Right lobe of liver (tissue), 6 donors: ENCODE measurements around the gene TNFRSF11A. TPM values are rescaled to one million over a fixed set of nuclear protein-coding genes. Genes with fewer than 3 reads are reported as not detected.

ENCODE experiments used
- ATAC-seq, 4 donors: fragments of 200-7000 bp; cut with Tn5 transposase; one replicate each; pipeline ENCODE4 v1.9.1; 2020; ENCODE audit warnings: mild to moderate bottlenecking in 4 of 4, moderate library complexity in 4 of 4
- DNase-seq, 3 donors: peaks; one replicate each; pipeline ENCODE4 v3.0.0-alpha.2; 2020
- H3K27ac ChIP-seq, 3 donors: fragments of 200-600 bp; one replicate each; pipeline ENCODE4 v1.8.0; 2022
- H3K27me3 ChIP-seq, 2 donors: fragments of 200-600 bp; one replicate each; pipeline ENCODE4 v1.8.0; 2022
- H3K36me3 ChIP-seq, 4 donors: fragments of 200-600 bp; sonication (generic) in 1 of 4; one replicate each; pipeline versions ENCODE4 v1.5.1 to v1.8.0; 2017 to 2022; ENCODE audit warnings: control low read depth in 1 of 4
- H3K4me1 ChIP-seq, 4 donors: fragments of 200-600 bp; sonication (generic) in 1 of 4; one replicate each; pipeline versions ENCODE4 v1.5.1 to v1.8.0; 2017 to 2022; ENCODE audit warnings: control low read depth in 1 of 4
- H3K4me3 ChIP-seq, 3 donors: fragments of 200-600 bp; one replicate each; pipeline ENCODE4 v1.8.0; 2022
- H3K9me3 ChIP-seq, 4 donors: fragments of 200-600 bp; sonication (generic) in 1 of 4; one replicate each; pipeline versions ENCODE4 v1.5.1 to v1.8.0; 2017 to 2022; ENCODE audit warnings: control low read depth in 1 of 4
- POLR2A ChIP-seq: fragments of 450-650 bp; IDR thresholded peaks from one replicate; pipeline ENCODE4 v1.6.1; 2017; ENCODE audit warnings: antibody characterized with exemption, mild to moderate bottlenecking
- WGBS: methylation state at CpG from one replicate; pipeline ENCODE4 v1.1.6; 2018; ENCODE audit warnings: low coverage, low lambda C conversion rate; ENCODE audit not compliant: insufficient coverage; ENCODE audit errors: missing lambda C conversion rate; 5-methylcytosine and 5-hydroxymethylcytosine counted together
- intact Hi-C, 2 donors: fragments of 100-400 bp; cut with DNase I; formaldehyde crosslinking; loops; one replicate each; pipeline versions ENCODE4 v1.11.2 to v1.14.1; 2022
- total RNA-seq, 6 experiments: library from RNA; depleted of rRNA in 2 of 6; stranded (reverse); fragments of >200 nt in 2 of 6; fragmentation: NEBNext Ultra II Directional in 3 of 6; extraction: Animal tissue kit (Norgen Biotek cat#: 25700) in 3 of 6; gene quantifications; one replicate each; pipeline versions ENCODE4 v1.1.0 to v1.2.4, GENCODE V29; 2016 to 2023
- TF ChIP-seq, protein P1 (sequence below), 4 donors: fragments of 200-600 bp in 3 of 4; fragments of 450-650 bp in 1 of 4; IDR thresholded peaks; one replicate each; pipeline versions ENCODE4 v1.5.1 to v1.8.0; 2016 to 2022; ENCODE audit warnings: antibody characterized with exemption in 4 of 4, mild to moderate bottlenecking in 2 of 4
- donor health status: DM: no; HTN: yes; CAD: no.
- donor health status: DM: no; HTN: no; CAD: no.
- donor health status: DM: no; HTN: no; CAD: no.
- donor health status: DM: no; HTN: yes; CAD: no.
- donor health status: DM: no; HTN: yes; CAD: no.

Gene TNFRSF11A
- total RNA-seq, 6 experiments from 2014 or later: 0.27 to 2.1 (median 0.81) TPM

DNA sequence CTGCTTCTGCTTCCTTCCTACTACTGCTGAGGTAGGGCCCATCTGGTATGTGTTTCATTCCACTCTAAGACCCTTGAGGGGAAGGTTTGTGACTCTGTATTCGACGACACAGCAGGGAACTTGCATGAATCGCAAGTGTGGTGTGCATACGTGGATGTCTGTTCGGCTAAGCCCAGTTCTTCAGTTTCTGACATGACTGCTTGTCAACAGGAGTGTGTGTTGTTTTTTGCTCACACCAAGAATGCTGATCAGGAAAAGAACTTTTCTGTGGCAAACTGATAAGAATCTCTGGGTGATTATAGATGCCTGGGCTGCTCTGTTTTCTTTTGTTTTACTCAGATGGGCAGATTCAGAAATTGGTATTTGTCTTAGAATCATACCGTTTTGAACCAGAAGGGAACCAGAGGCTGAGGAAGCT is 22.0 kb downstream of the TNFRSF11A start:
- TF ChIP-seq, protein P1, sequence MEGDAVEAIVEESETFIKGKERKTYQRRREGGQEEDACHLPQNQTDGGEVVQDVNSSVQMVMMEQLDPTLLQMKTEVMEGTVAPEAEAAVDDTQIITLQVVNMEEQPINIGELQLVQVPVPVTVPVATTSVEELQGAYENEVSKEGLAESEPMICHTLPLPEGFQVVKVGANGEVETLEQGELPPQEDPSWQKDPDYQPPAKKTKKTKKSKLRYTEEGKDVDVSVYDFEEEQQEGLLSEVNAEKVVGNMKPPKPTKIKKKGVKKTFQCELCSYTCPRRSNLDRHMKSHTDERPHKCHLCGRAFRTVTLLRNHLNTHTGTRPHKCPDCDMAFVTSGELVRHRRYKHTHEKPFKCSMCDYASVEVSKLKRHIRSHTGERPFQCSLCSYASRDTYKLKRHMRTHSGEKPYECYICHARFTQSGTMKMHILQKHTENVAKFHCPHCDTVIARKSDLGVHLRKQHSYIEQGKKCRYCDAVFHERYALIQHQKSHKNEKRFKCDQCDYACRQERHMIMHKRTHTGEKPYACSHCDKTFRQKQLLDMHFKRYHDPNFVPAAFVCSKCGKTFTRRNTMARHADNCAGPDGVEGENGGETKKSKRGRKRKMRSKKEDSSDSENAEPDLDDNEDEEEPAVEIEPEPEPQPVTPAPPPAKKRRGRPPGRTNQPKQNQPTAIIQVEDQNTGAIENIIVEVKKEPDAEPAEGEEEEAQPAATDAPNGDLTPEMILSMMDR (IDR thresholded peaks at IDR 0.05): no peak
- no peak for TF ChIP-seq POLR2A
- Histone ChIP-seq H3K9me3 (no peaks in the 10 kb centered on the region), H3K27ac (no peak overlapping the region), H3K4me3 (no peak overlapping the region), H3K27me3 (no peaks in the 10 kb centered on the region), H3K36me3 (no peaks in the 10 kb centered on the region), H3K4me1 (no peaks in the 10 kb centered on the region)
- WGBS: 64% methylated on average over 5 of the region's 6 CpGs
- intact Hi-C loops: no loop called here
- no peak for DNase-seq
- ATAC-seq: no peak

- no peak overlapping the region for H3K27ac ChIP-seq
- no peak overlapping the region for H3K4me3 ChIP-seq
- no peaks in the 10 kb centered on the region for H3K36me3 ChIP-seq
- no peak for ATAC-seq
- H3K9me3 ChIP-seq: no peaks in the 10 kb centered on the region
- TF ChIP-seq, protein P1 (IDR thresholded peaks at IDR 0.05): no peak
- no peaks in the 10 kb centered on the region for H3K4me1 ChIP-seq
- intact Hi-C loops: no loop called here
- 80% methylated on average over 4 of the region's 4 CpGs for WGBS
- H3K27me3 ChIP-seq: no peaks in the 10 kb centered on the region
- no peak for DNase-seq
Measured at GRCh38 chr18:62348474-62348873, 23.4 kb downstream of the TNFRSF11A start.

GRCh38 chr18:62353170-62353569 is 28.1 kb downstream of the TNFRSF11A start:
- no peak overlapping the region for H3K27ac ChIP-seq
- no peaks in the 10 kb centered on the region for H3K27me3 ChIP-seq
- no peaks in the 10 kb centered on the region for H3K4me1 ChIP-seq
- H3K9me3 ChIP-seq: no peaks in the 10 kb centered on the region
- DNase-seq (no peak), ATAC-seq (no peak)
- H3K4me3 ChIP-seq: no peak overlapping the region
- H3K36me3 ChIP-seq: no peaks in the 10 kb centered on the region
- WGBS: 64% methylated on average over 7 of the region's 7 CpGs
- intact Hi-C loops: no loop called here
- TF ChIP-seq POLR2A: no peak
- TF ChIP-seq, protein P1 (IDR thresholded peaks at IDR 0.05): no peak

GRCh38 chr18:62354151-62354550 is 29.0 kb downstream of the TNFRSF11A start:
- Histone ChIP-seq H3K27me3 (no peaks in the 10 kb centered on the region), H3K4me1 (no peaks in the 10 kb centered on the region), H3K4me3 (no peak overlapping the region), H3K36me3 (no peaks in the 10 kb centered on the region), H3K27ac (no peak overlapping the region), H3K9me3 (no peaks in the 10 kb centered on the region)
- no peak for DNase-seq
- 63% methylated on average over 5 of the region's 29 CpGs for WGBS
- ATAC-seq: peak in 2 of 4 donors; percentile 27 to 36
- intact Hi-C loops: no loop called here
- TF ChIP-seq, protein P1 (IDR thresholded peaks at IDR 0.05): no peak
- no peak for TF ChIP-seq POLR2A

DNA sequence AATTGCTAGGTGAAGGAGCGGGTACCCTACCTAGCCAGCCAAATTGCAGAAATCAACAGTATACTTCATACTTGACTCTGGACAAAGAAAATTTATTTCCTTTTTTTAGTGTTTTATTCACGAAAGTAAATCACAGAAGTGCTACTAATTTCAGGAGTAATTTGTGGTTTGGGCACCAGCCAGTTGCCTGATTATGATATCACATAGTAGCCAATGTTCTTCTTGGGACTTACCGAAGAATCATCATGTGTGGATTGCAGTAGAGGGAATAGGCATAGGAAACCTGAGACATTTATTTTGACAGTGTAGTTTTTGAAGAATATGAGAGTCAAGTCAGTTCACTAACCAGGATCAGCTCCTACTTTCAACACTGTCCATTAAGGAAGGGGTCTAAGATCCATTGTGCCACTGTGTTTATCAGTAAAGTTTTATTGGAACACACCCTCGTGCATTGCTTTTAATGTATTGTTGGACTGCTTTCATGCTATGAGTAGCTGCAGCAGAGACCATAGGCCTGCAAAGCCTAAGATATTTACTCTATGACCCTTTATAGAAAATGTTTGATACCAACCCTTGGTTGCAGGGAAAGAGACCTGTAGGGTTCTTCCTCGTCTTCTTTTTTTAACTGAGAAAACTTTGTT is 32.1 kb downstream of the TNFRSF11A start:
- H3K27ac ChIP-seq: no peak overlapping the region
- no peak overlapping the region for H3K4me3 ChIP-seq
- WGBS: 61% methylated on average over 5 of the region's 5 CpGs
- ATAC-seq: no peak
- H3K36me3 ChIP-seq: no peaks in the 10 kb centered on the region
- no peak for TF ChIP-seq POLR2A
- TF ChIP-seq, protein P1 (IDR thresholded peaks at IDR 0.05): no peak
- intact Hi-C loops: no loop called here
- no peaks in the 10 kb centered on the region for H3K4me1 ChIP-seq
- no peak for DNase-seq
- no peaks in the 10 kb centered on the region for H3K9me3 ChIP-seq
- H3K27me3 ChIP-seq: no peaks in the 10 kb centered on the region
